GM13976 (cell line): ENCODE data around the gene FGFR4.

Experiments used
- DNase-seq: peaks from one replicate; pipeline ENCODE4 v3.0.0; 2012; ENCODE audit warnings: low spot score
- CTCF ChIP-seq: IDR thresholded peaks from 2 replicates; pipeline ENCODE4 v1.5.1; 2012; ENCODE audit warnings: borderline replicate concordance, mild to moderate bottlenecking; ENCODE audit not compliant: insufficient read depth; ENCODE audit errors: extremely low read depth, missing control alignments, control extremely low read depth
- in situ Hi-C: fragments of 300-500 bp; cut with MboI; formaldehyde crosslinking; loops from one replicate; pipeline ENCODE4 v1.12.0; 2022; ENCODE audit warnings: low sequenced_read_pairs, mixed read lengths, inconsistent platforms; ENCODE audit not compliant: unreplicated experiment

The FGFR4 gene

GRCh38 chr5:177111720-177112394, 25.1 kb downstream of the FGFR4 start:
- peak; percentile 84 for DNase-seq
- in situ Hi-C loops: loop anchor here (10.0 kb wide), 2 partner anchors 183 to 447 kb away; no protein-coding TSS in a partner anchor
- TF ChIP-seq CTCF: peak; percentile 81

DNA sequence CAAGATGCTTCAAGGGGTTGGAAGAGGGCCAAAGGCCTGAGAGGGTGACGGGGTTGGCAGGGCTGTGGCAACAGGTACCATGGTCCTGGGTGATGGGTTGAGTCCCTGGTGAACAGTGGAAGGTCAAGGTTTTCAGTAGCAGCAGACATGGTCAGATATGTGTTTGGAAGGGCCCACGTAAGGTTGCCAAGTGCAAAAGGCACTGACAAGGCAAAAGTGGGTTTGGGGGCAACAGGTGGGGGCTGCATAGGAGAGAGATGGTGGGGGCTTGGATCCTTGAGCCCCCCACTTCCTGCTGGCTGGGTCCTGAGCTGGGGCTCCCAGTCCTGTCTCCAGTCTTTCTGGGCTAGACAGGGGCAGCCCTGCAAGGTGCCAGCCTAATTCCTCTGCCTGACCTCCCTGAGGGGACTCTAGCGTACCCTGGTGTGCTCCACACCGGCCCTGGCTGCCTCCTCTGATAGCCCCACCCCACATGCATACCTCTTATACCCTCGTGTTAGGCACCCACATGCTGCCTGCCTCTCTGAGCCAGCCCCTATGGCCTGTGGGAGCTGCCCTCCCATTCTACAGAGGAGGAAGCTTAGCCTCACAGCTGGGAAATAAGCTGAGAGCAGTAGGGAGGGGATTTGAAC, 26.0 kb downstream of the FGFR4 start:
- no peak for DNase-seq
- in situ Hi-C loops: loop anchor here (10.0 kb wide), 2 partner anchors 182 to 448 kb away; no protein-coding TSS in a partner anchor
- no peak for TF ChIP-seq CTCF

DNA sequence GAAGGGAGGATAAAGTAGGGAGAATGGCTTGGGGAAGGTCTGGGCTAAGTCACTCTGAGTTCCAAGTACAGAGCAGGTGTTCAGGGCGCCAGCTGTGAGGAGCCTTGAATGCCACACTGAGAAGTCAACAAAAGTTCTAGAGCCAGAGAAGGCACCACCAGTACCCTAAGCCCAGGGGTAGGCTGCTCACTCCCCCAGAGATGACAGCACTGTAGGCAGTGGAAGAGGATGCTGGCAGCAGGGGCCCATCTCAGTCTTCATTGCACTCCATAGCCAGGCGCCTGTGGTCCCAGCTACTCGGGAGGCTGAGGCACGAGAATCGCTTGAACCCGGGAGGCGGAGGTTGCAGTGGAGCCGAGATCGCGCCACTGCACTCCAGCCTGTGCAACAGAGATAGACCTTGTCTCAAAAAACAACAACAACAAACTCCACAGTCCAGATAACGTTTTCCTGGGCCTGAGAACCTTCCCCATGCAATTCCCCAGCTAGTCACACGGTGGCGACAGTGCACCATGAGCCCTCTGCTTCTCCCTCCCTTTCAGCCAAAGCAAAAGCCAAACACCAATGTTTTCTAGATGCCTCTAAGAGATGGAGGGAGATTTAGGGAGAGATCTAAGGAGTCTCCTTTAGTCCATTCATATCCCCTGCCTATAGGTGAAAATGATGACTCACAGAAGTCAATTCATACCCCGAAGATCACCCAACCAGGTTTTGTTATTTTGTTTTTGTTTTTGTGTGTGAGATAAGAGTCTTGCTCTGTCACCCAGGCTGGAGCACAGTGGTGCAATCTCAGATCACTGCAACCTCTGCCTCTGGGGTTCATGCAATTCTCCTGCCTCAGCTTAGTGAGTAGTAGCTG, 27.1 kb downstream of the FGFR4 start:
- in situ Hi-C loops: loop anchor here (10.0 kb wide), 2 partner anchors 181 to 449 kb away; no protein-coding TSS in a partner anchor
- DNase-seq: peak; percentile 92
- peak; percentile 95 for TF ChIP-seq CTCF

- in situ Hi-C loops: loop anchor here (10.0 kb wide), 2 partner anchors 178 to 452 kb away; no protein-coding TSS in a partner anchor
- TF ChIP-seq CTCF: no peak
- peak; percentile 80 for DNase-seq
Measured at GRCh38 chr5:177116631-177117373, 30.1 kb downstream of the FGFR4 start.

GRCh38 chr5:177117441-177118045, 30.8 kb downstream of the FGFR4 start:
- TF ChIP-seq CTCF: no peak
- in situ Hi-C loops: loop anchor here (10.0 kb wide), 2 partner anchors 177 to 453 kb away; no protein-coding TSS in a partner anchor

More at GRCh38 chr5:177117441-177118045, 30.8 kb downstream of the FGFR4 start:
- no peak for DNase-seq
